ENCODE measurements around the gene LGI2.
"Not testable (repeated sequence)": the region's sequence is repeated elsewhere in the genome, so short reads cannot be mapped to it uniquely, and the experiment has no call there.

The LGI2 gene

GRCh38 chr4:25043548-25043947 lies 12.8 kb upstream of the LGI2 start:
- DNase-seq: no peak

- no peak for DNase-seq
These were observed 2.8 kb upstream of the LGI2 start for GRCh38 chr4:25033526-25033925.

DNA sequence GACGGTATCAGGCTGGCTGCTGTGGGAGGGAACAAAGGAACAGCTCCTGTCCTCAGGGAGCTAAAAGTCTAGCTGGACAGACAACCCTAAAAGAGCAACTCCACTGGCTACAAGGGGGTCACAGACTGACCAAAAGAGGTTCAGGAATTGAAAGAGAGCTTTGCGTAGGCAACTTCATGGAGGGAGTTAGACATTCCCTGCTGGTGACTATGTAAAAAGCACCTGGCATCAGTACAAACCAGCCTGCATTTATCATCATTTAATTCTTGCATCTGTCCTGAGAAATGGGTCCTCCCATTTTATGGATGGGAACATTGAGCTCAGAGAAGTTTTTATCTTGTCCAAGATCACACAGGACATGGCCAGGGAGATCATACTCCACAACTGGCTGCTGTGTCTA lies 1.4 kb upstream of the LGI2 start:
- no peak for DNase-seq

DNA sequence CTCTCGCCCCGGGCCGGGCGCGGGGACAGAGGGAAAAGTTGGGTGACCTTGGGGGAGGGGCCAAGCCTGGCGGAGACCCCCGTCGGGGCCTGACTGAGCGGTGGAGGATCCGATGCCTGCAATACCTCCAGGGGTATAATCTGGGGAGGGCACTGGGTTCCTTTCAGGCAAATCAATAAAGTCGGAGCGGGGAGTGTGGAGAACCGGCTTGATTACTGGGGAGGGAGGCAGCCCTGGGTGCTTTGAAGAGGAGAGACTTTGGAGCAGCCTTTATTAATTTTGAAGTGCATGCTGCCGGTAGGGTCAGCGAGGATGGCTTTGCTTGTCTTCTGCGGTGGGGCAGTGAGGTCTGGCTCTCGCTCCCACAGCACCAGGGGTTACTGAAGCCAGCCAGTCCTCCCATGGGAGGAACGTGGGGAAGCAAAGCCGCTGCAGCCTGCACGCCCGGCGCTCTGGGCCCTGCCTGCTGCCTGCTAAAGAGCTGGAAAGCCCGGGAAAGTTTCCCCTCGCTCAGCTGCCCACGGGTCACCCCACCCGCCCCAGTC lies 403 bp upstream of the LGI2 start:
- no peak for DNase-seq

- DNase-seq: no peak
These were observed 1.1 kb downstream of the LGI2 start for GRCh38 chr4:25029479-25030276.

DNA sequence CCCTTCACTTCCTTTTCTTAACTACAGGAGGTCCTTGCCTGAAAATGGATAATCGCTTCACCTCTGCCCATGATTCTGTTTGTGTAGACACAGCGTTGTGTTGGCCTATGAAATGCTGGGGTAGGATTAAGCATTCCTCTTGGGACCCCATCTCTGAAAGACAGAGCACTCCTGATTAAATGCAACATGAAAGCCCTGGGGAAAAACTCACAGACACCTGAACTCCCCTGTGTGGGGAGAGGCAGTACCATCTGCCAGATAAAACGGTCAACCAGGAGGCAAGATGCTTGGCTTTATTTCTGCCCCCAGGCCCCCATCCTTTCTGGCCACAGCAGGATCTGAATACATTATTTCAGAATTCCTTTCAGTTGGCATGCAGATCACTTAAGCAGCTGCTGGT lies 1.9 kb downstream of the LGI2 start:
- no peak for DNase-seq

GRCh38 chr4:25022766-25023165 lies 8.0 kb downstream of the LGI2 start:
- no peak for DNase-seq

DNA sequence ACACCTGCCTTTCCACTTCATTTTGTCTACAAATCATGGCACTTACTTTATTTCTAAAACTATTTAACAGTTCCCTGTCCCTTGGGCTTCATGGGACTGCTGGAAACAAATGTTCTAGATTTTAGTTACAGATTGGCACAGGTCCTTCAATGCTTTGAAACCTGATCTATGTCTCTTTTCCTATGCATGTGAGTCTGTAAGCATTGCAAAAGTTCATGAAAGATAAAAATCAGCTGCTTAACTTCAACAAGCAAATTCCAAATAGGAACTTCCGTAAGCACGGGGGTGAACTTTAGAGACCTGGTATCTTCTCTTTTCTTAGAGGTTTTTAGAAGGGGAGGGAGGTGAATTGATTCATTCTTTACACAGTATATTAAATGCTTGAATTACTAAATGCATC lies 9.5 kb downstream of the LGI2 start:
- DNase-seq: no peak

- DNase-seq: no peak
These were observed 10.5 kb downstream of the LGI2 start for GRCh38 chr4:25020236-25020635.

DNA sequence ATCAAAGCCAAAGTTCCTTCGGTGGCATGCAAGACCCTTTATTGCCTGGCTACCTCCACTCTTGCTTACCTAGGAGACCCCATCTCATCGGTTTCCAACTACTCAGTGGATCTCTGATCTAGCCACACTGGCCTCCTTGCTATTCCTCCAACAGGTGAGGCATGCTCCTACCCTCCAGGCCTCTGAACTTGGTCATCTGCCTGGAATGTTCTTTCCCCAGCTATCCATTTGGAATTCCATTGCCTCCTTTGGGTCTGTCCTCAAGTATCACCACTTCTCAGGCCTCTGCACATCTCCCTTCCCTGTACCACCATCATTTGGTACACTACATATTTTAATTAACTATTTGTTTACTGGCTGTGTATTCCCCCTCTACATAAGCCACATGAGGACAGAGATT lies 11.2 kb downstream of the LGI2 start:
- no peak for DNase-seq

GRCh38 chr4:25015012-25015411 lies 15.7 kb downstream of the LGI2 start:
- DNase-seq: no peak

GRCh38 chr4:25014662-25014983 lies 16.1 kb downstream of the LGI2 start:
- DNase-seq: not testable (repeated sequence)

- DNase-seq: no peak
These were observed 16.7 kb downstream of the LGI2 start for GRCh38 chr4:25013756-25014661.

- no peak for DNase-seq
These were observed 18.1 kb downstream of the LGI2 start for GRCh38 chr4:25012655-25013054.

- DNase-seq: no peak
These were observed 19.4 kb downstream of the LGI2 start for GRCh38 chr4:25011135-25011866.

GRCh38 chr4:25007598-25007997 lies 23.1 kb downstream of the LGI2 start:
- DNase-seq: no peak

GRCh38 chr4:25002681-25003080 lies 28.1 kb downstream of the LGI2 start:
- no peak for DNase-seq

GRCh38 chr4:25001509-25001908 lies 29.2 kb downstream of the LGI2 start:
- DNase-seq: no peak

DNA sequence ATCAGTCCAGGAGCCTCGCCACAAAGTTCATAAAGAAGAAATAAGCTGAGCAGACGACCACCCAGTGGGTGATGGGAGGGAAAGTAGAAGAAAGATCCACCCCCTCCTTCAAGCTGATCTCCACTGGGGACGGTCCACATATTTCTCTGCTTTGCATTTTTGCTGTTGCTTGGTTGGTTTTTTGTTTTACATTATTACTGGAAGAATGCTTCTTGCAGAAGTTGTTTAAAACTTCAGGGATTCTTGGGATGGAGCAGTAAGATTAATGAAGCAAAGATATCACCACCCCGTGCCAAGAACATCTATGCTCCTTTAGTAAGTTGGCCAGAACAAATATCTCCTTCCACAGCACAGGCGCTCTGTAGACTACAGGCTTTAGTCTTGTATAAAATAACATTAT lies 30.1 kb downstream of the LGI2 start:
- DNase-seq: no peak

- no peak for DNase-seq
These were observed 31.2 kb downstream of the LGI2 start for GRCh38 chr4:24999392-25000089.

DNA sequence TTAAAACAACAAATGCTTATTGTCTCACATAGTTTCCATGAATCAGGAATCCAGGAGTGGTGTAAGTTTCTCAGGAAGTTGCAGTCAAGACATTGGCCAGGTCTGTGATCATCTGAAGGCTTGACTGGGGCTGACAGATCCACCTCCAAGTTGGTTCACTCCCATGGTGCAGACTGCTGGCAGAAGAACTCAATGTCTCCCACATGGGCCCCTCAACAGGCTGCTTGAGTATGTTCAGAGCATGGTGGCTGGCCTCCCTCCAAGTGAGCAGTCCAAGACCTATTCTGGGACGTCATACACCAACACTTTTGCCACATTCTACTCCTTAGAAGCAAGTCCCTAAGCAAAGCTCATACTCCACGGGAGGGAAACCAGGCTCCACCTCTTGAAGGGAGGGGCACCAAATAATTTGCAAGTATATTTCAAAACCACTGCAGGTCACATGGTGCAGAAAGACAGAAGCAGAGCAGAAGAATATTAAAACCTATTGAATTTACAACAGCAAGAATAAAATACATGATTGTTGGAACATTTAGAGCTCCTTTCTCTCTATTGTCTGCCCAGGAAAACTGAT lies 35.3 kb downstream of the LGI2 start:
- DNase-seq: no peak

- DNase-seq: no peak
These were observed 37.1 kb downstream of the LGI2 start for GRCh38 chr4:24993551-24994080.

Data from stimulated activated CD4-positive, alpha-beta T cell treated with anti-CD3 and anti-CD28 coated beads, Interleukin-2, amount 100 ng/mL, for 48 hours (primary cell).